GM18870 (cell line): ENCODE results near the gene FAM72D.
"Not testable (repeated sequence)": the region's sequence is repeated elsewhere in the genome, so short reads cannot be mapped to it uniquely, and the experiment has no call there.

Experiments
- ATAC-seq: cut with Tn5 transposase; IDR thresholded peaks from one replicate; pipeline ENCODE4 v1.9.1; 2021; ENCODE audit warnings: moderate library complexity; ENCODE audit not compliant: unreplicated experiment

FAM72D gene

GRCh38 chr1:145144264-145144913 lies 48.6 kb downstream of the FAM72D start:
- ATAC-seq: not testable (repeated sequence)

GRCh38 chr1:145146308-145146707 lies 50.5 kb downstream of the FAM72D start:
- not testable (repeated sequence) for ATAC-seq

- not testable (repeated sequence) for ATAC-seq
Observed at GRCh38 chr1:145147172-145147571, 51.4 kb downstream of the FAM72D start.

- not testable (repeated sequence) for ATAC-seq
Observed at GRCh38 chr1:145155421-145155820, 59.6 kb downstream of the FAM72D start.

GRCh38 chr1:145155873-145156272 lies 60.1 kb downstream of the FAM72D start:
- not testable (repeated sequence) for ATAC-seq

- ATAC-seq: not testable (repeated sequence)
Observed at GRCh38 chr1:145156891-145157610, 61.3 kb downstream of the FAM72D start.

- not testable (repeated sequence) for ATAC-seq
Observed at GRCh38 chr1:145157715-145158114, 61.9 kb downstream of the FAM72D start.

GRCh38 chr1:145161046-145161752 lies 65.4 kb downstream of the FAM72D start:
- peak; percentile 48 for ATAC-seq
